HG03095 (cell line): ENCODE data around the gene FANCE.

Source experiments
- ATAC-seq: cut with Tn5 transposase; IDR thresholded peaks from one replicate; pipeline ENCODE4 v1.9.1; 2021; ENCODE audit warnings: moderate library complexity; ENCODE audit not compliant: unreplicated experiment

FANCE gene

DNA sequence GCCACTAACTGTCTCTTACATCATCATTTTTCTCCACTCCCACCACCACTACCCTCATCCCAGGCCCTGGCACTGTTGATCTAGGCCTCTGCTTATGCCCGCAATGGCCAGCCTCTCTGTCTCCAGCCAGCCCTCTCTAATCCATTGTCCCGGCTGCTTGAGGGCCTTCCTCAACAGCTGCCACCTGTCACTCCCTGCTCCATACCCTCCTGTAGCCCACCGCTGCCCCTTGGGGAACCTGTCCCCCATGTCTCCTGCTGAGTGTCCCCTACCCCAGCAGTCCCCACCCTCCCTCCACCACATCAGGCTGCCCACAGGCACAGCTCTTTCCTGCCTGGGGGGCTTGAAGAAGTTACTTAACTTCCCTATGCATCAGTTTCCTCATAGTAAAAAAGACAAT lies 31.4 kb downstream of the FANCE start:
- no peak for ATAC-seq

DNA sequence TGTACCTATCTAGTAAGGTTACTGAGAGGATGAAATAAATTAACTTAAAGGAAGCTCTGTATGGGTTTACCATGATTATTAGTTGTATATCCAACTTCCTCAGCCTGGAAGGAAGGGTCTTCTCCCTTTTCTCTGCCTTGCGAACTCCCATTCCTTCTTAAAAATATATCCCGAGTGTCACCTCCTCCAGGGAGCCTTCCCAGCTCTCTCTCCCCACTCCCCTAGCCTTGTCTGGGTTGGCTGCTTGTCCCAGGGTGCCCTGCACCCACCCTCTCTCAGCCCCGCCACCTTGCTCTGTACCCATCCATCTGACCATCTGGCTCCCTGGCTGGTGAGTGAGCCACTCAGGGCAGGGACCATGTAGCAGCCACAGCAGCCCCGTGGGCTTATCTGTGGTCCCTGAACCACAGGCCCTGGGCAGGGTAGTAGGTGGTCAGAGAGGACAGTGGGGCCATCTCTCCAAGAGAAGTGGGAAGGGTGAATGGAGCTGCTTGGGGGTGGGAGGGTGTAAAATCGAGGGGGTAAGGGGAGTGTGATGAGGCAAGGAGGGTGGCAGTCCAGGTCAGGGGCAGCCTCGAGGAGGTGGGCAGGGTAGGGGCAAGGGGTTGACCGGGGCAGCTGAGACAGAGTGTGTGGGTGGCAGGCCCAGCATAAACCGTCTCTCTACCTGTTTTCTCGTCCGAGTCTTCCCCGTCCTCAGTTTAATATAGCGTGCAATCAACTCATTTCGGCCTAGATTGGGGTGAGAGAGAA lies 31.9 kb downstream of the FANCE start:
- no peak for ATAC-seq

DNA sequence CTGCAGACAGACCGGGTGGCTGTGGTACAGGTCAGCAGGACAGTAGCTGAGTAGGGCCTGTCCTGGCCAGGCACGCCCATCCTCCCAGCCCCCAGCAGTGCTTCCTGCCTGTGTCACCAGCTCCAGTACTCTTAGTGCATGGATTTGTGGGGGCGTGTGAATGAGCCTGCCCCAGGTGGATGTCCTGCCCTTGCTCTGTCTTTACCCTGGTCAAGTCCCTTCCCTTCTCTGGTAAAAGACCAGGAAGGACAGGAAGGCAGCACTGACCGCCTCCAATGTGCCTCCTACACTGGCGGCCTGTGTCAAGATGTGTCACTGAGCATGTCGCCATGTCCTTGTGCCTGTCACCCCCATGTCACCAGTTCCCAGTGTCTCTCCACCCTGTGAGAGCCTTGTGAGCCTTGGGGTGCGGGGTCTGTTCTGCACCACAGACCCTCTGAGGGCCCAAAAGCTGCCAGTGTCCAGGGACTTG lies 32.8 kb downstream of the FANCE start:
- no peak for ATAC-seq

DNA sequence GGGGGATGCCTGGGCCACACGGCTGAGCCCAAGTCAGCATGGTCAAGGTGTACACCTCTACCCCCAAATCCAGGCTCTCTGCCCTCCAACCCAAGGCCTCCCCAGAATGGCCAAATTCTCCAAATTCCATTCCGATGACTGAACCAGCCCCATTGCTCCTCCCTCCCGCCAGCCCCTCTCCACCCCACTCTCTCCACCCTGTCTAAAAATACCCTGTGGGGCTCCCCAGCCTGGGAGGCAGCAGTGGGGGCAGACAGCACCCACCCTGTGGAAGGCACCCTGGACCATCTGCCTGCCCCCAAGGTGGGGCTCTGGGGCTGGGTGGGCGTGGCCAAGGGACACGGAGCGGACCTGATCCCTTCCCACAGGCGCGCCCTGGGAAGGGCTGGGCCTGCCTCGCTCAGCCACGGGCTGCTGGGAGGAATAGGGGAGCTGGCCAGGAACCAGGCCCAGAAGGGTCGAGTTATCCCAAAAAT lies 33.3 kb downstream of the FANCE start:
- ATAC-seq, result no peak

DNA sequence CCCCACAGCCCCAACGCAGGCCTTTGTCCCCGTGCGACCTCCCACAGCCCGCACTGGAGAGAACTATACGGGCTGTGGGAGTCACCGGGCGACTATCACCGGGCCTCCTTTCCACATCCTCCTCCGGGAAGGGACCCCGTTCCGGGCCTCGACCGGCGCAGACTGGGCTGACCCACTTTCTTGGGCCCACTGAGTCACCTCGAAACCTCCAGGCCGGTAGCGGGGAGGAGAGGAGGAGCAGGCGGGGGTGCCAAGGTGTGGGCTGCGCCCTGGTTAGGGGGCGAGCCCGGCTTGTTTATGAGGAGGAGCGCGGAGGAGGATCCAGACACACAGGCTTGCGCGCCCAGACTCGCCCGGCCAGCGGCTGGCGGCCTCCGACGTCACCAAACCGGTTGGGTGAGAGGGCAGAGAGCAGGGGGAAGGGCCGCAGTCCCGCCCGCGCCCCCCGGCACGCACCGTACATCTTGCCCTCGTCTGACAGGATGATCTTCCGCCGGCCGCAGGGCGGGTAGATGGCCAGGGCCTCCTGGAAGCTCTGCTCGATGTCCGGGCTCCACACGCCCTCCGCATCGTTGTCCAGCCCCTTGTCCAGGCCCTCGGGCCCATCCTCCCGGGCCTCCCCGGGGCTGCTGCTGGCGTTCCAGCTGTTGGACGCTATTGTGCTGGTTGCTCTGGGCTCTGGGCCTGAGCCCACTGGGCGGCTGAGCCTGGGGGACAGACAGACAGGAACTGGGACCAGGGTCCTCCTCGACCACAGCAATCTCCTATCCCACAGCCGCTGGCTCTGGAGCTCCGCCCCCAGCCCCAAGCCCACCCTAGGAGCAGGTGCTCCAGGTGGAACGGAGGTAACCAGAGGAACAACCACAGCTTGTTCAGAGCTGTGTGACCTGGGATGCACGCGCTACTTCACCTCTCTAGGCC lies 34.1 kb downstream of the FANCE start:
- no peak for ATAC-seq

DNA sequence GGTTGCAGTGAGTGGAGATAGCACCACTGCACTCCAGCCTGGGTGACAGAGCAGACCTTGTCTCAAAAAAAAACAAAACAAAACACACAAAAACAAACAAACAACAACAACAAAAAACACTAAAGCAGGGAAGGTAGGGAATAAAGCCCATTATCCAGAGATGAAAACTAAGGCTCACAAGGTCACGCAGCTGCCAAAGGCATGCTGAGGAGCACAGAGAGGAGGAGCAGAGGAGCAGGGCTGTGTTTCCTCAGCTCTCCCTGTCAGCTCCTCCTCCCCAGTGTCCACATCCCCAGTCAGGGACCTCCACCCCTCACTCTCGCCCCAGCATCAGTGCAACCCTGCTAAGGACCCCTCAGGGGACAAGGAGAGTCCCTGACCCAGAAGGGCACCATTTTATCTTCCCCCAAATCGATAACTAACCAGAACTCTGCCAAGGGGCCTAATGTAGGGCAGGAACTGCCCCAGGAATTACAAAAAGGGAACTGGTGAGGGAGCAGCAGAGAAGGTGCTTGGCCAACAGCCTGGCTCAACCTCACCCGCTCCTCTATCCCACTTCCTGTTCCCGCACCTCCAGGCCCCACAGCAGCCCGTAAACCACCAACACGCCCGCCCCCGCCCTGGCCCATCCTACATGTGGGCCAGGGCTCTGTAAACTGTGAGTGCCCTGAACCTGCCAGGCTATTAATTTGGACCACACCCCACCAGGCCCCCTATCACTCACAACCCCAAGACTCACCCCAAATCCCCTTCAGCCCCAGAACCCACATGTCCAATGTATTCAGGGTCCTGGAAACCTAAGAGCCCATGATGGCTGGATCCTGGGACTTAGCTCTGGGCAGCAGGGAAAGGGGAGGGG lies 35.7 kb downstream of the FANCE start:
- no peak for ATAC-seq

DNA sequence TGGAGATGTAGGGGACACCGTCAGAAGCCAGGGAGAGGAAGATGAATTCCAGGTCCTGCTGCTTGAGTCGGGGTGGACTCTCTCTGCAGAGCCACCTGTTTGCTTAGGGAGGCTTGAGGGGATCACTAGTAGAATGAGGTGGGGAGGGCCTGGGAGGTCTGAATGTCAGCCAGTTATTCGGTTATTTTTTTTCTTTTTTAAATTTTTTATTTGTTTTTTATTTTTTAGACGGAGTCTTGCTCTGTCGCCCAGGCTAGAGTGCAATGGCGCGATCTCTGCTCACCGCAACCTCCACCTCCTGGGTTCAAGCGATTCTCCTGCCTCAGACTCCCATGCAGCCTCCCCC lies 36.4 kb downstream of the FANCE start:
- ATAC-seq, result no peak

DNA sequence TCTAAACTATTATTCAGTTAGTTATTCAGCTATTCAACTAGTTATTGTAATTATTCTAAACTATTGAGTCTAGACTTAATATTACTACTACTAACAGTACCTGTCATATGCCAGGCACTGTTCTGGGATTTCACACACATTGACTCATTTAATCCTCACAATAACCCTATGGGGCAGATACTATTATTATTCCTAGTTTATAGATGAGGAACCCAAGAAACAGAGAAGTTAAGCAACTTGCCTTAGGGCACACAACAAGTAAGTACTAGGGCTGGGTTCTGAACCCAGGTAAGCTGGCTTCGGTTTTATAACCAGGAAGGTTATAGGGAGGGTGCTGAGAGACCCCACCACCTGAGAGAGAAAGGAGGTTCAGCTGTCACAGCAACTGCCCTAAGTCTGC lies 36.9 kb downstream of the FANCE start:
- ATAC-seq, result no peak

DNA sequence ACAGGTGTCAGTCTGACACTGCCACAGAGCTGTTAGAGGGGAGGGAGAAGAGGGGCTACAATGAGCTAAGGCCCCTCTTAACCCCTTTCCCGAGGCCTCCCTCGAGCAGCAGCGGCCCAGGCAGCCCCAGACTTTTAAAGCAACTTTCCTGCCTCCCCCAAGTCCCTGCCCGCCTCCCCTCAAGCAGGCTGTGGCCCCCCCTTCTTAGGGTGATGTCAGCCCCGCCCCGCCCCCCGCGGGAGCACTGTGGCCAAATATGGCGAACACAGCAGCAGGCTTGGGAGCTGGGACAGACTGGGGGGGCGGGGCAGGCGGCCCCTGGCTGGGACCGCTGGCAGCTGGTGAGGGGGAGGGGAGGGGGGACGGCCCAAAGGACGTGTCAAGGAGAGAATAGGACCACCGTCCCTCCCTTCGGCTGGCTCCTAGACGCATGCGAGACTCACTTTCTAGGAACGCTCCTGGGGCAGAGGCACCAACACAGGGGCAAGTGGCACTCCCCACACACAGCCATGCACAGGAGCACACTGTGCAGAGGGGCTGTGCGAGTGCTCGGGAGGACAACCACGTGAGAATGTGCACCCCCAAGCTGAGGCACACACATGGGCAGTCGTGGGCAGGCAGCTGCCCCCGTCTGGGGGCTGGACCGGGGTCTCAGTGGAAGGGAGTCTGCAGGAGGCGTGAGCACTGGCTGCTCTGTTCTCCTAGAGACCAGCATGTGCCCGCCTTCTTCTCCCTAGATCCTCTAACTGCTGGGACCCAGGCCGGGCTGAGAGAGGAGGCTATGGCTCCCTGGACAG lies 38.1 kb downstream of the FANCE start:
- no peak for ATAC-seq

DNA sequence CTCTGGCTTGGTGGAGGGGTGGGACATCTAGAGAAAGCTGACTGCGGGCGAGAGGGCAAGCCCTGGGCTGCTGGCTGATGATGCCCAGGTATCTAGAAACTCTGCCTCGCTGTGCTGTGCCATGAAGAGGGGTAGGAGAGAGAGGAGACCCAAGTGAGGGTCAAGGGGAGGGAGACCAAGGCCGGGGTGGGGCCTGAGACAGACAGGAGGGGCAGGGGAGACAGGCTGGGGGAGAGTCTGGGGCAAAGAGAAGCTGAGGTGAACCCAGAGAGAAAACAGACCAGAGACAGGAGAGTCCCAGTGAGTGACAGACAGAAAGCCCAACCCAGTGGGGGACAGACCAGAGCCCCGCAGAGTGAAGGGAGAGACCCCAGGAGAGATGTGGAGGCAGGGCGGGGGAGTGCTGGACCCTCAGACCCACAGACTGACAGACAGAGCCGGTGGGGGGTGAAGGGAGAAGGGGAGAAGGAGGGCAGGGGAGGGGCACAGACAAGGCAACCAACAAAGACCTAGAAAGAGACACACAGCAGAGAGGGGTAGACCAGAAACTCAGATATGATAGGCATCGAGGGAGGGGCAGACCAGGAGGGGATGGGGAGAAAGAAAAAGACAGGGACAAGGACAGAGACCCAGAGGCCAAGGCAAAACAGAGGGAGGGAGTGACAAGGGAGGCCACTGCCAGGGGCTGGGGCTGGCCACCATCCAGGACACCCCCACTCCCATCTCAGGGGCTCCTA lies 38.9 kb downstream of the FANCE start:
- no peak for ATAC-seq

DNA sequence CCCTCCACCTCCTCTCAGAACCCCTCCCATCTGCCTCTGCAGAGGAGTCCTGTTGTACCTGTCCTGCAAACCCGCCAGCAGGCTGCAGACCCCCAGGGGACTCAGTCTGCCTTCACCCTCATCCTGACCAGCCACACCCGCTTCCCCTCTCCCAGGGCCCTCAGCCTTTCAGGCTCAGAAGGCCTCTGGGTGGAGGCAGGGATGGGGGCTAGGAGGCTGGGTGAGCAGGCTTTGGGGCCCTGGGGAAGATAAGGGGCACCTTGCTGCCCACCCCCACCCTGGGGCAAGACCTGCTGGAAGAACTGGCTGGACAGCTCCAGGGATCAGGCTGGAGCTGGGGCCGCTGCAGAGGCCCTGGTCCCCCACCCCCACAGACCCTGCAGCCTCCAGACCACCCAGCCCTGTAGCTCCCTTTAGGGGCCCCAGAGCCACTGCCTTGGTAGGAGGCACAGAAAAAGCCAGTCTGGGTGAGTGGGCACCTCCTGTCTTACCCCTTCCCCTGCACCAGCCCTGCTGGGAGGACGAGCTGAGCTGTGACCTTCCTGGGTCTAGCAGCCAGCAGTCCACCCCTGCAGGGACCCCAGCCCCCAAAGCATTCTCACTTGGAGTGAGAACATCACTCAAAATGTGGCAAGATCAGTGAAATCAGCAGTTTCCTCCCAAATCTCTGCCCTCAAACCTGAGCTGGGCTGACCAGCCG lies 39.6 kb downstream of the FANCE start:
- ATAC-seq, result no peak

DNA sequence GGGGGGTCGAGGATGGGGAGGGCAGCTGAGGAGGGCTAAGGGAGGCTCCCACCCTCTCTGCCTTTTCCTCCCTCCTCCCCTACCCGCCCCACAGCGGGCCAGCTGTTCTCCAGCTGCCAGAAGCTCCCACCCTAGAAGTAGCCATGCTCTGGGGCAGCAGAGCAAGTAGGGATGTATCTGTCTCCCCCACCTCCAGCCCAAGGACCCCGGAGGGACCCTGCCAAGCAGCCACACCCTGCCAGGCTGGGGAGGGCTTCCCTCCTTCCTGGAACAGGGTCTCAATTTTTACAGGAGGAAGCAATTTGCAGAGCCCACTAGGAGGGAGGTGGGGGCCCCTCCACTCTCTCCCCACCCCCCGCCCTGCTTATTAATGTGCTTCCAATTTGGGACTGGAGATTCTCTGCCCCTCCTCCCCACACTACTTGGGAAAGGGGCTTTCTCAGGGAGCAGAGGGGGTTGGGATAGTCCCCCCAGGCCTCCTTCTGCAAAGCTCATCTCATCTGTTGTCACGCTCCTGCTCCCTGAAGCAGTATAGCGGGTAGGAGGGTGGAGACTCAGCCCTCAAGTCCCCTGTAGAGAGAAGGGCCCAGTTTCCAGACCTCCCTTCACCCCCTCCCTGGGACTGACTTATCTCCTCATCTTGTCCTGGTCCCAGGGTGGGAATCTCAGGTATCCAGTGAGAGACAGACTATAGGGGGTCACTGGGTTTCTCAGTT lies 40.3 kb downstream of the FANCE start:
- ATAC-seq, result no peak

DNA sequence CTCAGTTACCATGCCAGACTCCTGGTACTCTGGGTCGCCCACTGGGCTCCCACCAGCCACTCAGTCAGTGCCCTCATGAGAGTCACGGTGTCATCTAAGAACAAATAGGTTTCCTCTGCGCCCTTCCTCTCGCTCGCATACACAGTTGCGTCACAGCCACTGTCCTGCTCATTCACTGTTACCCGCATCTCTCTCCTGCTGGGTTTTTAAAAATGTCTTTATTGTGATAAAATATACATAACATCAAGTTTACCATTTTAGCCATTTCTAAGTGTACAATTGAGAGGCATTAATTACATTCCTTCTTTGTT lies 40.8 kb downstream of the FANCE start:
- ATAC-seq, result no peak

DNA sequence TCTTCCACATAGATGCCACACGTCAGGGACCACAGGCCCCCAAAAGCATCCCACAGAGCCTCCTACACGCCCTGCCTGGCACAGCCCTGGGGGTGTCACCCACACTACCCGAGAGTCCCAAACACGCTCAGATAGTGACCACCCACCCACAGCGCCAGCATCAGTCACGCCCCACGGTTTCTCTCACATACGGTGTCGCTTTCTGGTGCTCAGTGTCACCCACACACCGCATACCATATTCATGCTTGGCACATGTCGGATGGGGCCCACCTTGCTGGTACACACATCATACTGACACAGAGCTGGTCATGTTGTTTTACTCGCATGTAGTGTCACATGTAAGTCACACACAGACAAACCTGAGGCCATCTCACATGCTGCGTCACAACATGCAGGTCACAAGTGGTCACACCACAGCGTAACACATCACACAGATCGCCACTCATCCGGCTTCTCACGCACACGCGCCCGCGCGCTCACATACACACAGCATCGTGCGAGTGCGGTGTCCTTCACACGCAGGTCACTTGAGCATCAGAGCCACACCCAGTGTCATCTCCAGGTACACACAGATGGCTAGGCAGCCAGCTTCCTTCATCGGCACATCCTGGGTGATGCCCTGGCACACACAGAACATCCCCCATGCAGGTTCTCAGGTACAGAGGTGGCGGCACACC lies 41.3 kb downstream of the FANCE start:
- no peak for ATAC-seq

DNA sequence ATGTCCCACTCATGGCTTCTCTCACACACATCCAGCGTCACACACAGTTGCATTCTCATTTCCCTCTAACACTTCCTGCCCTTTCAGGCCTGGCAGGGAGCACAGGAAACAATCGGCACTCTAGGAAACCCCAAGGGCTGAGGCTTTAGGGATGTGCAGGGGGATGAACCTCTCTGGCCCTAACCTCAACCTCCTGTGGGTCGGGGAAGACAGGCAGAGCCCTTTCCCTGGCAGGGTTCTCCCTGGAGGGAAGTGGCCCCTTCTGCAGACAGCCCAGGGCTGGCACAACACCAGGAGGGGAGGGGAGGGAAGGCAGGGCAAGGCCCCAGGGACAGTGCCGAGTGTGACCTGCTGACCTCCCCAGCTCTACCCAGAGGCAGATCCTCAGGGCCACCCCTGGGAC lies 42.0 kb downstream of the FANCE start:
- ATAC-seq, result no peak

DNA sequence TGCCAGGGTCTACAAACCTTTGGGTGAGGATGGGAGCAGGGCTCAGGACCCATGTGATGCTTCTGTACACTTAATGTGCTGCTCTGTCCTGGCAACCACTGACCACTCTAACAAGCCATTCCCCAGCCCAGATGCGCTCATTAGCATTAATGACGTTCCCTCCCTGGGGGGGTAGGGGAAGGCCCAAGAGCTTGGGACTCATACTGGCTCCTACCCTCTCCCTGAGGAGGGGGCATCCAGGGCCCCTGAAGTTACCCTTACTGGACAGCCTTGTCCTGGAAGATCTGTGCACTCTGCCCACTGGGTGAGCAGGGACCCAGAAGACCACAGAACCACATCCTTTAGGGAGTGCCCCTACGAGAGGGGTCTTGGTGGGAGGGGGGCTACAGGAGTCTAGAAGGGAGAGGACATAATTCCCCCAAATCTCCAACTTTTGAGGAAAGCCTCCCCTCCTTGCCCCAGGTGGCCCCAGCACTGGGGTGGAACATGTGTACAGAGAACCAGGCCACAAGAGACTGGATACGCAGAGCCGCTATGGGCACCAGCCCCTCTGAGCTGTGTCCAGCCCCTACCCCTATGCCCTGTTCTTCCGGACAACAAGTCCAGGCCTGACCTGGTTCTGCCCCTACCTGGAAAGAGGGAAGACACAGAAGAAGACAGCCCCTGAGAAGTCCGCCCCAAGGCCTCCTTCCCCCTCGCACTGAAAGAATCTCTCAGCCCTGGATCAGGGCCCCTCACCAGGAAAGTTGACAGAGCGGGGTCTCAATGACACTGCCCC lies 43.3 kb downstream of the FANCE start:
- no peak for ATAC-seq
